NT2/D1 (cell line): ENCODE results near the gene EFTUD2.

ENCODE experiments used
- DNase-seq: peaks from one replicate; pipeline ENCODE4 v3.0.0-alpha.2; 2011; ENCODE audit warnings: low read depth, low spot score
- H3K27me3 ChIP-seq: 2 replicates; pipeline ENCODE4 v1.6.0; 2011; ENCODE audit warnings: mild to moderate bottlenecking; ENCODE audit not compliant: insufficient read length, insufficient read depth
- H3K36me3 ChIP-seq: 2 replicates; pipeline ENCODE4 v1.6.1; 2011; ENCODE audit warnings: mild to moderate bottlenecking, low read length, mixed read lengths; ENCODE audit not compliant: insufficient read depth, insufficient read length
- H3K4me1 ChIP-seq: 2 replicates; pipeline ENCODE4 v1.5.1; 2011; ENCODE audit not compliant: insufficient read depth, insufficient read length
- H3K4me3 ChIP-seq: 2 replicates; pipeline ENCODE4 v1.5.1; 2011; ENCODE audit warnings: low read depth; ENCODE audit not compliant: insufficient read length
- H3K9ac ChIP-seq: 2 replicates; pipeline ENCODE4 v1.6.0; 2011; ENCODE audit warnings: low read depth; ENCODE audit not compliant: insufficient read length
- H3K9me3 ChIP-seq: 2 replicates; pipeline ENCODE4 v1.5.1; 2011; ENCODE audit warnings: mild to moderate bottlenecking, low read length; ENCODE audit not compliant: insufficient read depth
- SUZ12 ChIP-seq: IDR thresholded peaks from 2 replicates; pipeline ENCODE4 v1.6.1; 2011; ENCODE audit not compliant: insufficient read length, insufficient read depth; ENCODE audit errors: extremely low read depth
- YY1 ChIP-seq: IDR thresholded peaks from 2 replicates; pipeline ENCODE4 v1.6.1; 2011; ENCODE audit not compliant: insufficient read length, insufficient read depth
- ZNF274 ChIP-seq: IDR thresholded peaks from 2 replicates; pipeline ENCODE4 v1.6.1; 2011; ENCODE audit warnings: mild to moderate bottlenecking, low read depth, low read length

EFTUD2 gene

GRCh38 chr17:44907729-44908470 lies 8.7 kb upstream of the EFTUD2 start:
- Histone ChIP-seq H3K9me3 (no peaks in the 10 kb centered on the region), H3K4me1 (peaks cover 24% of the 10 kb centered on the region), H3K9ac (no peak overlapping the region), H3K36me3 (peaks cover 3% of the 10 kb centered on the region), H3K27me3 (peaks cover 15% of the 10 kb centered on the region), H3K4me3 (no peak overlapping the region)
- no peak for DNase-seq
- TF ChIP-seq YY1 (no peak), SUZ12 (no peak), ZNF274 (no peak)

GRCh38 chr17:44906763-44907728 lies 7.8 kb upstream of the EFTUD2 start:
- Histone ChIP-seq H3K27me3 (peaks cover 6% of the 10 kb centered on the region), H3K9ac (no peak overlapping the region), H3K9me3 (no peaks in the 10 kb centered on the region), H3K4me1 (peaks cover 24% of the 10 kb centered on the region), H3K36me3 (peaks cover 7% of the 10 kb centered on the region), H3K4me3 (no peak overlapping the region)
- no peak for DNase-seq
- TF ChIP-seq YY1 (no peak), SUZ12 (no peak), ZNF274 (no peak)

DNA sequence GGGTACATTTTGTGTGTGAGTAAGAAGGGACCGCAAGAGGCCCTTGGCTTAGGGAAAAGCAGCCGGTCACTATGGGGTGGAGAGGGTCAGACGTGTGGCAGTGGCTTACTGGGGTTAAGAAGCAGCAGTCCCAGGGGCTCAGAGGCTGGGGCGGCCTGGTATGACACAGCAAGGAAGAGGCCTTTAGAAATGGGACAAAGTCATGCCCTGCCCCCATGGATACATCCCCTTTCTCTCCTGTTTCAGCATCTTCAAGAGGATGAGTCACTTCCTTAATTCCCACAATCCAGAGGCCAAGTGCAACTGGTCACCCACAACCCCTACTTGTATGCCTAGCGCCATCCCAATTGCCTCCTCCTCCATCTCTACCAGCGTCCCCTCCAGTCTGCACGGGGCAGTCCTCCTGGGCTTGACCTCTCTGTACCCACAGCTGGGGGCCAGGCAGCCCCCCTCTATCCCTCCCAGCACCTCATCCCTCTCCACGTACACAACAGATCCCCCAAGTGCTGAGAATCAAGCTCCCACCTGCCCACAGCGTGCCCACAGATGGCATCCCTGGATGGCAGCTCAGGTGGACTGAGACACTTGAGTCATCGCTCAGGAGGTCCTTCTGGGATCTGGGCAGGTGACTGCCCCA lies 6.9 kb upstream of the EFTUD2 start:
- no peak for TF ChIP-seq ZNF274
- TF ChIP-seq YY1 = no peak
- no peak for TF ChIP-seq SUZ12
- Histone ChIP-seq H3K4me1 (peaks cover 20% of the 10 kb centered on the region), H3K4me3 (no peak overlapping the region), H3K9ac (no peak overlapping the region), H3K36me3 (peaks cover 10% of the 10 kb centered on the region), H3K27me3 (no peaks in the 10 kb centered on the region), H3K9me3 (no peaks in the 10 kb centered on the region)
- DNase-seq = no peak

- TF ChIP-seq ZNF274 (no peak), YY1 (no peak), SUZ12 (no peak)
- no peaks in the 10 kb centered on the region for H3K9me3 ChIP-seq
- peaks cover 10% of the 10 kb centered on the region for H3K36me3 ChIP-seq
- no peak overlapping the region for H3K9ac ChIP-seq
- H3K4me1 ChIP-seq = peaks cover 18% of the 10 kb centered on the region
- no peaks in the 10 kb centered on the region for H3K27me3 ChIP-seq
- no peak overlapping the region for H3K4me3 ChIP-seq
- DNase-seq = no peak
Measured at GRCh38 chr17:44905006-44906000, 6.1 kb upstream of the EFTUD2 start.

DNA sequence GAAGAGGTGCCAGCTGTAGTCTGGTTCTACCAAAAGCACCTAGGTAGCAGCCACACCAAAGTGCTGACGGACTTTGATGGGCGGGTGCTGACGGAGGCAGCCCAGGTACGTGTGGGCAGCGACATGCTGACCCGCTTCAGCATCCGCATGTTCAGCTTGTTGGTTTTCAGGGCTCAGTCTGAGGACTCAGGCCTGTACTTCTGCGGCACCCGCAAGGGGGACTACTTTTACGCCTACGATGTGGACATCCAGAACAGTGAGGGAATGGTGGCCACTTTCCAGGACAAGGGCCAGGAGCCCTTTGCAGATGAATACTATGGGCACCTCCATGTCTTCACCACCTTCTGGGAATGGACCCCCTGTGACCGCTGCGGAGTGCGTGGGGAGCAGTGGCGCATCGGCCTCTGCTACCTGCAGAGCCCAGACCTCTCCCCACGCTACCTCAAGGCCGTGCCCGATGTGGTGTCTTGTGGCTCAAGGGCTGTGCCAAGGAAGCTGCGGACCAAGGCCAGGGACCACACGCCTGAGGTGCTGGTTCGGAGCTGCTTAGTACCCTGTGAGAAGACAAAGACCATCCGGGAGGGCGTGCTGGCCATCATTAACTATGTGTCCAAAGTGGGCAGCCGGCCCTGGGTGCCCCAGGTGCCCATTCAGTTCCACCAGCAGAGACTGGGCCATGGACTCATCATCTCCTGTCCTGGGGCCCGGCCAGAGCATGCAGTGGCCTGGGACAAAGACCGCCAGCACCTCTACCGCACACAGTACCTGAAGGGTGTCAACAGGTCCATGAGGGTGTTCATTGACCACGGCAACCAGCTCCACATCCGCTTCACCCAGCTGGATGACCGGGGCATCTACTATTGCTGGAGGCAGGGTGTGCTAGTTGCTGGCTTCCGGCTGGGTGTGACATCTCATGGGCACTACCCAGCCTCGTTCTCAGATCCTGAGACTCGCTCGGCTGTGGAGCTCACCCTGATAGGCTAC lies 5.0 kb upstream of the EFTUD2 start:
- H3K4me3 ChIP-seq = no peak overlapping the region
- TF ChIP-seq ZNF274 = no peak
- TF ChIP-seq YY1 = no peak
- TF ChIP-seq SUZ12 = no peak
- peaks cover 14% of the 10 kb centered on the region for H3K4me1 ChIP-seq
- DNase-seq = no peak
- no peak overlapping the region for H3K9ac ChIP-seq
- no peaks in the 10 kb centered on the region for H3K9me3 ChIP-seq
- H3K27me3 ChIP-seq = no peaks in the 10 kb centered on the region
- peaks cover 10% of the 10 kb centered on the region for H3K36me3 ChIP-seq
